ENCODE data around the gene PGF. TPM values are rescaled to one million over a fixed set of nuclear protein-coding genes. Genes with fewer than 3 reads are reported as not detected.

PGF gene
- total RNA-seq, 1 donor from 2014 or later, result 56.6 TPM

DNA sequence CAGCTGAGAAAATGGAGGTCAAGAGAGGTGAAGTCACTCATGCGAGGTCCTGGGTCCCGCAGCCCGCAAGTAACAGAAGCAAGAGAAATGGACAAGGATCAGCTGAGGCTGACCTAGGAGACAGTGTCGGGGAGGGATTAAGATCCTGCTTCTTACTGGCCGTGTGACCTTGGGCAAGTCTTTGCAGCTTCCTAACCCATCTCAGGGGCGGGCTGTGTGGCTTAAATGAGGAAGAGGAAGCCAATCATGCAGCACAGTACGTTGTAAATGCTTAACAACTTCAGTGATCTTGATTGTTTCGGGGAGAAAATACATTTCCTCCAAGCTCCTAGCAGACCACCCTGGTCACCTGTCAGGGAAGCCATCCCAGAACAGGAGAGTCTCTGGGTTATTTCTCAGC lies 7.1 kb upstream of the PGF start:
- FAIRE-seq (no peak), DNase-seq (ENCODE audit: low read depth) (no peak)
- Histone ChIP-seq H3K4me3 (ENCODE audit: low read depth, low read length) (no peak overlapping the region), H3K36me3 (ENCODE audit: control insufficient read depth, insufficient read depth, low read length) (no peaks in the 10 kb centered on the region), H3K27me3 (ENCODE audit: control insufficient read depth, insufficient read depth, low read length) (no peaks in the 10 kb centered on the region)
- TF ChIP-seq, protein P1, sequence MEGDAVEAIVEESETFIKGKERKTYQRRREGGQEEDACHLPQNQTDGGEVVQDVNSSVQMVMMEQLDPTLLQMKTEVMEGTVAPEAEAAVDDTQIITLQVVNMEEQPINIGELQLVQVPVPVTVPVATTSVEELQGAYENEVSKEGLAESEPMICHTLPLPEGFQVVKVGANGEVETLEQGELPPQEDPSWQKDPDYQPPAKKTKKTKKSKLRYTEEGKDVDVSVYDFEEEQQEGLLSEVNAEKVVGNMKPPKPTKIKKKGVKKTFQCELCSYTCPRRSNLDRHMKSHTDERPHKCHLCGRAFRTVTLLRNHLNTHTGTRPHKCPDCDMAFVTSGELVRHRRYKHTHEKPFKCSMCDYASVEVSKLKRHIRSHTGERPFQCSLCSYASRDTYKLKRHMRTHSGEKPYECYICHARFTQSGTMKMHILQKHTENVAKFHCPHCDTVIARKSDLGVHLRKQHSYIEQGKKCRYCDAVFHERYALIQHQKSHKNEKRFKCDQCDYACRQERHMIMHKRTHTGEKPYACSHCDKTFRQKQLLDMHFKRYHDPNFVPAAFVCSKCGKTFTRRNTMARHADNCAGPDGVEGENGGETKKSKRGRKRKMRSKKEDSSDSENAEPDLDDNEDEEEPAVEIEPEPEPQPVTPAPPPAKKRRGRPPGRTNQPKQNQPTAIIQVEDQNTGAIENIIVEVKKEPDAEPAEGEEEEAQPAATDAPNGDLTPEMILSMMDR (IDR thresholded peaks at IDR 0.05; ENCODE audit: insufficient read depth, low read length, severe bottlenecking), result no peak

DNA sequence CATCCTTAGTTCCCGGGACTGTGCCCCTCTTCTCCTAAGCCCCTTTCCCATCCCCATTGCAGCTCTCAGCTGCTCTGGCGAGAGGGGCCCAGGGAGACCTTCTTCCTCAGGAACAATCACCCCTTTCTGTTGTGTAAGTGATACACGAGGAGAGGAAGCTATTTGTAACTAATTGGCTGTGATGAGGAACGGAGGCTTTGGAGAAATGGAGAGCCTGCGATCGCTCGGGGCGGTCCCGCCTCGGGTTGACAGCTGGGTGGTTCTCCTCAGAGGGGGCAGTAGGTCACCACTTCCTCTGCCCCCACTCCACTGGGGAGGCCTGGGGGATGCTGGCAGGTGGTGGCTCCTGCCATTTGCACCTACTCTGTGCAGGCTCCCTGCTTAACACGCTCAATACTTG lies 6.6 kb upstream of the PGF start:
- FAIRE-seq (no peak), DNase-seq (ENCODE audit: low read depth) (no peak)
- no peaks in the 10 kb centered on the region for H3K36me3 ChIP-seq (ENCODE audit: control insufficient read depth, insufficient read depth, low read length)

DNA sequence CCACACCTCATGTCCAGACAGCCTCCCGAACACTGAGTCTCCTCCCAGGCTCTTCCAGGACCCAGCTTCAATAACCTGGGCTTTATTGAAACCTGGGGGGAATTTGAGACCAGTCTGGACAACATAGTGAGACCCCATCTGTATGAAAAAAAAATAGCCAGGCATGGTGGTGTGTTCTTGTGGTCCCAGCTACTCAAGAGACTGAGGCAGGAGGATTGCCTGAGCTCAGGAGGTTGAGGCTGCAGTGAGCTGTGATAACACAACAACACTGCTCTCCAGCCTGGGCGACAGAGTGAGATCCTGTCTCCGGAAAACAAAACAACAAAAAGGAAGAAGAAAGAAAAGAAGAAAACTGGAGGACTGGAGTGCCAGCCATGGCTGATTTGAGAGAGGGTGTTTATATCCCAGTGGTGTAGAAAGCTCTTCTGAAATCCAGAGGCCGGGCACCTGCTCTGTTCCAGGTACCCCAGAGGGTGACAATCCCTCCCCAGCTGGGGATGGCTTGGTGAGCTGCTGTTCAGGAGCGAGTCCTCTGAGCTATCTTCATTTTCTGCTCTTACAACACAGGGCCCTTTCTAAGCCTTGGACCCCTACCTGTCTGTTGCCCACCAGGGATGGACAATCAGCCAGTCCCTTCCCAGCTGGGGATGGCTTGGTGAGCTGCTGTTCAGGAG lies 6.0 kb upstream of the PGF start:
- TF ChIP-seq, protein P1 (IDR thresholded peaks at IDR 0.05; ENCODE audit: insufficient read depth, low read length, severe bottlenecking), result no peak
- H3K27me3 ChIP-seq (ENCODE audit: control insufficient read depth, insufficient read depth, low read length), result no peaks in the 10 kb centered on the region
- no peak overlapping the region for H3K4me3 ChIP-seq (ENCODE audit: low read depth, low read length)
- DNase-seq (ENCODE audit: low read depth), result no peak
- H3K36me3 ChIP-seq (ENCODE audit: control insufficient read depth, insufficient read depth, low read length), result no peaks in the 10 kb centered on the region
- FAIRE-seq, result no peak

More for the DNA sequence above, 6.6 kb upstream of the PGF start:
- TF ChIP-seq, protein P1 (IDR thresholded peaks at IDR 0.05; ENCODE audit: insufficient read depth, low read length, severe bottlenecking), result no peak
- no peaks in the 10 kb centered on the region for H3K27me3 ChIP-seq (ENCODE audit: control insufficient read depth, insufficient read depth, low read length)
- H3K4me3 ChIP-seq (ENCODE audit: low read depth, low read length), result no peak overlapping the region

DNA sequence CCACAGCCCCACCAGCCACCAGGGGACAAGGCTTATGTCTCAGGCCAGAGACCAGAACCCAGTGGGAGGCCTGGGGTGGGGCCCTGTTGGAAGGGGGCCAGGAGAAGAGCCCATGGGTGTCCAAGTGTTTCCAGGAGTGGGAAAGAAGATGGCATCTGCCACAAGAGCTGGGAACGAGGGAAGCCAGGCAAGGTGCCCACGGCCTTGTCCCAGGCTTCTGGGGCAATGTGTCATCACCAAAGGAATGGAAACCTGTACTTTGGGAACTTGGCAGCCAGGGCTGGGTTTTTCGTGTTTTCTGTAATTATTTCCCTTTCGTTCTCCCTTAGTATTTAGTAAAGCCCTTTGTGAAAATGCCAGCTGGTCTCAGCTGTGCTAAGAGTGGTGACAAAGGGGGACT lies 5.3 kb upstream of the PGF start:
- TF ChIP-seq, protein P1 (IDR thresholded peaks at IDR 0.05; ENCODE audit: insufficient read depth, low read length, severe bottlenecking), result no peak
- no peak for DNase-seq (ENCODE audit: low read depth)
- no peaks in the 10 kb centered on the region for H3K27me3 ChIP-seq (ENCODE audit: control insufficient read depth, insufficient read depth, low read length)
- no peak for FAIRE-seq
- H3K4me3 ChIP-seq (ENCODE audit: low read depth, low read length), result no peak overlapping the region
- H3K36me3 ChIP-seq (ENCODE audit: control insufficient read depth, insufficient read depth, low read length), result no peaks in the 10 kb centered on the region

DNA sequence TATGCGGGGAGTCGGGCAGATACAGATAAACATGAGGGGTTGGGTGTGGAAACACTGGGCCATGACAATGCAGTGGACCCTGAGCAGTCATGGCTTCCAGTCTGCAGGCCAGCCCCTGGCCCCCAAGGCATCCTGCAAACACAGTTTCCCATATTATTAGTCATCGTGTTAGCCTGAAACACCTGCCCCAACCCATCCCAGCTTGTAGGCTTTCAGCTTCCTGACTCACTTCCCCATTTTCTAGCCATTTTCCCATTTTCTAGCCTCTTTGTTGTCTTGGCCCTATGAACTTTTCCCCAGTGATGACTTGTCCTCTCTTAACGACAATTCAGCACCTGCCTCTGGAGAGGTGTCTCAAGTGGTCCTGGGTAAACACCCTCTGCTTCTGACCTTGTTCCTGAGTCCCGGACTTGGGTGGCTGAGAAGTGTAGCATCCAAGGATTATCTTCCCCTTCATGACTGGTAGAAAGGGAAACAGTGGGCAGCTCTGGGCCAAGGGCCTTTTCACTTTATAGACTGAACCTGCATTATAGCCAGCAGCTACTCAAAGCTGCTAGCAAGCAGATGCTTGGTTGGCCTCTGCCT lies 4.3 kb upstream of the PGF start:
- H3K4me3 ChIP-seq (ENCODE audit: low read depth, low read length), result no peak overlapping the region
- H3K36me3 ChIP-seq (ENCODE audit: control insufficient read depth, insufficient read depth, low read length), result no peaks in the 10 kb centered on the region
- no peaks in the 10 kb centered on the region for H3K27me3 ChIP-seq (ENCODE audit: control insufficient read depth, insufficient read depth, low read length)
- DNase-seq (ENCODE audit: low read depth) (peak; percentile 90), FAIRE-seq (peak; percentile 68)
- TF ChIP-seq, protein P1 (IDR thresholded peaks at IDR 0.05; ENCODE audit: insufficient read depth, low read length, severe bottlenecking), result no peak
